Measurements from ENCODE around the gene CANX. TPM values are rescaled to one million over a fixed set of nuclear protein-coding genes. Genes with fewer than 3 reads are reported as not detected.
A peak's percentile ranks its signal among the peaks of the same experiment; 100 is the strongest.

Gene CANX
- total and polyA plus RNA-seq, 4 experiments from 2014 or later, result 259 to 417 (median 386) TPM

DNA sequence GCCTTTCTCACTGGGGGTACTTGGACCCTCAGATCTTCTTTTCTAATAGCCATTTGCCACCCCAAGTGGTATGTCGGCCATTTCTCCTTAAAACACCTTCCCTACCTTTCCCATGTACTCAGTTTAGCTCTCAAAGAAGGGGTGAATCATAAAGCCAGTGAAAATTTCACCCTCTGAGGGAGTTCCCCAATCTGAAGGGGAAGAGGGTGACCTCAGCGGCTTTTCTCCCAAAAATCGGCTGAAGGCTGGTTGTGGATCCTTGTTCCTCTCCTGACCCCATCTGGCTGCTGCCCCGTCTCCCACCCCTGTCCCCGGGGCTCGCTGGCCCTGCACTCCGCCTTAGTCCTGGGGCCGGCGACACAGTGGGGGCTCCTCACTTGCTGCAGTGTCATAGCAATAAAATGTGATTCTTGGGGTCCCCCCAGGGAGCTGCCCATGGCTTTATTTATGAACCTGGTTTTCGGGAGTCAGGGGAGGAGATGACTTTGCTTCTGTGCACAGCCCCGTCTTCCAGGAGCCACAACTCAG lies 77.7 kb downstream of the CANX start:
- Mint-ChIP-seq H3K4me3 (no peak overlapping the region), H3K4me1 (peaks cover 0 to 1% (median 0%) of the 10 kb centered on the region in 4 donors), H3K27me3 (no peaks in the 10 kb centered on the region), H3K9me3 (peaks cover 0 to 1% (median 0%) of the 10 kb centered on the region in 8 donors), H3K27ac (no peak overlapping the region), H3K36me3 (peaks cover 44 to 75% of the 10 kb centered on the region in 2 donors)
- Histone ChIP-seq H3K36me3 (ENCODE audit: insufficient read depth, low read length) (peaks cover 64% of the 10 kb centered on the region), H3K4me3 (ENCODE audit: low read length in 2 of 2) (no peak overlapping the region), H3K27ac (ENCODE audit: low read depth, low read length) (no peak overlapping the region), H3K9me3 (ENCODE audit: control insufficient read depth in 1 of 2, low read length in 2 of 2) (no peaks in the 10 kb centered on the region), H3K4me1 (ENCODE audit: insufficient read depth, low read length) (no peaks in the 10 kb centered on the region), H3K27me3 (ENCODE audit: insufficient read depth, low read length) (no peaks in the 10 kb centered on the region)
- intact Hi-C loops (cut with micrococcal nuclease), result no loop called here
- CTCF ChIA-PET (ENCODE audit: partially characterized antibody), result interaction anchor here (0.6 to 3.4 kb wide), 3 partner anchors 9 to 38 kb away, joined by 3 to 15 read pairs (median 7); no protein-coding TSS in a partner anchor
- no peak for DNase-seq
- POLR2A ChIA-PET (ENCODE audit: partially characterized antibody), result no interaction called here

DNA sequence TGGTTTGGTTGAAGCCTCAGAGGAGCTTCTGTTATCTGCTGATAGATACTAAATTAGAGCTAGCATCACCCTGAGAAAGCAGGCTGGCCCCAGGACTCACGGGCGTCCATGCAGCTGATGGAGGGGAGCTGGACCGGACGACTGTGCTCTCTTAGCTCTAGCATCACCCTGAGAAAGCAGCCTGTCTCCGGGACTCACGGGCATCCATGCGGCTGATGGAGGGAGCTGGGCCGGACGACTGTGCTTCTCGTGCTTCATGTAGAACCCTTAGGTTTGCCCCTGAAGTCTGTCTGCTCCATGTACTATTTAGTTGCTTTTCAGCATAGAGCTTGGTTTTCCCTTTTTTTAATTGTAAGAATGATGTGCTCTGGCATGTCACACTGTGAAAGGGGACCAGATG lies 78.7 kb downstream of the CANX start:
- H3K36me3 ChIP-seq (ENCODE audit: insufficient read depth, low read length), result peaks cover 54% of the 10 kb centered on the region
- Mint-ChIP-seq H3K4me3 (no peak overlapping the region), H3K27ac (peak overlapping the region in 1 of 7 donors; percentile 48), H3K27me3 (no peaks in the 10 kb centered on the region), H3K9me3 (peaks cover 0 to 1% (median 0%) of the 10 kb centered on the region in 8 donors), H3K4me1 (peaks cover 0 to 1% (median 0%) of the 10 kb centered on the region in 4 donors), H3K36me3 (peaks cover 39 to 65% of the 10 kb centered on the region in 2 donors)
- DNase-seq, result no peak
- intact Hi-C loops (cut with micrococcal nuclease), result no loop called here
- H3K4me1 ChIP-seq (ENCODE audit: insufficient read depth, low read length), result no peaks in the 10 kb centered on the region
- H3K27me3 ChIP-seq (ENCODE audit: insufficient read depth, low read length), result no peaks in the 10 kb centered on the region
- H3K4me3 ChIP-seq (ENCODE audit: low read length in 2 of 2), result no peak overlapping the region
- POLR2A ChIA-PET (ENCODE audit: partially characterized antibody), result interaction anchor here (0.5 kb wide), 1 partner anchor 8 kb away, joined by 3 read pairs; no protein-coding TSS in a partner anchor
- CTCF ChIA-PET (ENCODE audit: partially characterized antibody), result interaction anchor here (0.6 to 3.4 kb wide), 4 partner anchors 10 to 39 kb away, joined by 3 to 15 read pairs (median 6); partner anchors contain the start of gene LTC4S
- no peaks in the 10 kb centered on the region for H3K9me3 ChIP-seq (ENCODE audit: control insufficient read depth in 1 of 2, low read length in 2 of 2)
- no peak overlapping the region for H3K27ac ChIP-seq (ENCODE audit: low read depth, low read length)

DNA sequence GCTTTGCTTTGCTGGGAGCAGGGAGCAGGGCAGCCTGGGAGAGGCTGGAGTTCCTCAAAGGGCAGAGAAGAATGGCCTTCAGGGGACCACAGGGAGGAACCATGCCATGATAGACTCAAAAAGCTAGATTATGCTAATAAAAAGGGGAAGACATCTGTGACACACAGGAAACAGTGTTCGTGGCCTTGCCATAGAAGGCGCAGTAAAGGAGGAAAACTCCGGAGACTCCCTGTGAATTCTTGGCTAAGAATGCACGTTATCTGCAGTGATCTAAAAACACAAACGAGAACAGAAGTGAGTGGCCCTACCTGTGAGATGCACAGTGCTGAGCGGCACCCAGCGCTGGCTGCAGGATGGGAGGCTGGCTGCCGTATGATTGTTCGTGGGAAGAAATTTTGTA lies 79.1 kb downstream of the CANX start:
- Mint-ChIP-seq H3K27me3 (no peaks in the 10 kb centered on the region), H3K36me3 (peaks cover 34 to 60% of the 10 kb centered on the region in 2 donors), H3K4me3 (no peak overlapping the region), H3K27ac (peak overlapping the region in 1 of 7 donors; percentile 48), H3K4me1 (peaks cover 0 to 1% (median 0%) of the 10 kb centered on the region in 4 donors), H3K9me3 (peaks cover 0 to 1% (median 0%) of the 10 kb centered on the region in 8 donors)
- intact Hi-C loops (cut with micrococcal nuclease), result no loop called here
- no peak overlapping the region for H3K27ac ChIP-seq (ENCODE audit: low read depth, low read length)
- H3K9me3 ChIP-seq (ENCODE audit: control insufficient read depth in 1 of 2, low read length in 2 of 2), result no peaks in the 10 kb centered on the region
- POLR2A ChIA-PET (ENCODE audit: partially characterized antibody), result no interaction called here
- CTCF ChIA-PET (ENCODE audit: partially characterized antibody), result interaction anchor here (1.8 to 3.4 kb wide), 2 partner anchors 10 to 15 kb away, joined by 7 to 15 read pairs; no protein-coding TSS in a partner anchor
- H3K4me1 ChIP-seq (ENCODE audit: insufficient read depth, low read length), result no peaks in the 10 kb centered on the region
- peaks cover 52% of the 10 kb centered on the region for H3K36me3 ChIP-seq (ENCODE audit: insufficient read depth, low read length)
- no peaks in the 10 kb centered on the region for H3K27me3 ChIP-seq (ENCODE audit: insufficient read depth, low read length)
- H3K4me3 ChIP-seq (ENCODE audit: low read length in 2 of 2), result no peak overlapping the region
- no peak for DNase-seq

DNA sequence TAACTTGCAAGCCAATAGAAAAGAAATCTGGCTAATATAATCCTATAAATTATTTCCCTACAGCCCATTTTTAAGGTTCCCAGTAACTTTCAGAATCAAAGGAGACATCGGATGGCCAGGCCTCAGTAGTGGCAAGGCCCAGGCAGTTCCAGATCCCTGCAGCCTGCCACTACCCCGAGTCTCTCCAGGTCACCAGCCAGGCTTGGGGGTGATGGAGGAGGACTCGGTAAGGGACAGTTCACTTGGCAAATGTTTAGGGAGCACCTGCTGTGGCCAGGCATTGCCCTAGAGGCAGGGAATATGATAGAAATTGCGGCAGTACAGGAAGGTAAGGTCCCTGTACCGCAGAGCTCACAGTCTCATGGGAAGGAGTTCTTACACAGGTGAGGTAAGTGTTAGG lies 79.8 kb downstream of the CANX start:
- DNase-seq, result no peak
- H3K9me3 ChIP-seq (ENCODE audit: control insufficient read depth in 1 of 2, low read length in 2 of 2), result no peaks in the 10 kb centered on the region
- H3K4me1 Mint-ChIP-seq, result peaks cover 0 to 1% (median 0%) of the 10 kb centered on the region in 4 donors
- H3K9me3 Mint-ChIP-seq, result peaks cover 0 to 1% (median 0%) of the 10 kb centered on the region in 8 donors
- peaks cover 46% of the 10 kb centered on the region for H3K36me3 ChIP-seq (ENCODE audit: insufficient read depth, low read length)
- H3K27me3 ChIP-seq (ENCODE audit: insufficient read depth, low read length), result no peaks in the 10 kb centered on the region
- H3K36me3 Mint-ChIP-seq, result peaks cover 27 to 53% of the 10 kb centered on the region in 2 donors
- H3K4me3 ChIP-seq (ENCODE audit: low read length in 2 of 2), result no peak overlapping the region
- intact Hi-C loops (cut with micrococcal nuclease), result no loop called here
- POLR2A ChIA-PET (ENCODE audit: partially characterized antibody), result no interaction called here
- H3K27ac Mint-ChIP-seq, result peak overlapping the region in 2 of 7 donors; percentile 36 to 37
- H3K4me1 ChIP-seq (ENCODE audit: insufficient read depth, low read length), result no peaks in the 10 kb centered on the region
- CTCF ChIA-PET (ENCODE audit: partially characterized antibody), result interaction anchor here (3.4 kb wide), 1 partner anchor 15 kb away, joined by 15 read pairs; no protein-coding TSS in a partner anchor
- no peak overlapping the region for H3K4me3 Mint-ChIP-seq
- H3K27ac ChIP-seq (ENCODE audit: low read depth, low read length), result no peak overlapping the region
- no peaks in the 10 kb centered on the region for H3K27me3 Mint-ChIP-seq

DNA sequence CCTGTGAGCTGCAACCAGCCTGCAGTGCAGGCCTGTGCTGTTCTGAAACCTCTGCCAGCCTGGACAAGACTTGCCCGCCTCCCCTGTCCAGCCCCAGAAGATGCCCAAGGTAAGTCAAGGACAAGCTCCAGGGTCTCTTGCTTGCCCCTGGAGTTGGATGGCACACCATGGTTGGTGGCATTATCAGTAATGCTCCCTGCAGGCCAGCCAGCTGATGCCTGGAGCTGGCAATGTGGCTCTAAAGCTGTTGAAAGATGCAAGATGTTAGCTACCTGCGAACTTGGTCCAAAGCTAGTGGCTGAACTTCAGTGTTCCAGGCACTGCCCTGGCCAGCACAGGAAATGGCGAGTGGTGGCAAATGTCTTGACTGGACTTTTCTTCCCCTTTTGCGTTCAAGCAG lies 81.1 kb downstream of the CANX start:
- intact Hi-C loops (cut with micrococcal nuclease), result no loop called here
- no peak for DNase-seq

DNA sequence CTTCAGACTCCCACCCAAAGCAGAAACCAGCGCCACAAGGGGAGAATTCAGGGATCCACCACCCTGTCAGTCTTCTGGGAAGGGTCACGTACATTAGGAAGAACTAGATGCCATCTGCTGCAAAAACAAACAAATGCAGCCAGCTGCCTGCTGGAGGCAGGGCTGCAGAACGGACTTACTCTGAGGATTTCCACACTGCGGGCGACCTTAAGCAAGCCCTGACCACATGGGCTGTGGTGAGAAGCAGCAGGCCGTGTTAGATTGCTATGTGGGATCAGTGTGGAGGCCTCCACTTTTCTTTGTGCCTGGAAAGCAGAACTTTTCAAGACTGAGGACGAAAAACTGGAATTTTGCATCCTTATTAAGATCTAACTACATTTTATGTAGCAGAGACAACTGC lies 81.6 kb downstream of the CANX start:
- Mint-ChIP-seq H3K4me1 (peaks cover 0 to 1% (median 0%) of the 10 kb centered on the region in 4 donors), H3K27ac (no peak overlapping the region), H3K4me3 (no peak overlapping the region), H3K9me3 (no peaks in the 10 kb centered on the region), H3K36me3 (peaks cover 21 to 43% of the 10 kb centered on the region in 2 donors), H3K27me3 (no peaks in the 10 kb centered on the region)
- Histone ChIP-seq H3K27me3 (ENCODE audit: insufficient read depth, low read length) (no peaks in the 10 kb centered on the region), H3K27ac (ENCODE audit: low read depth, low read length) (no peak overlapping the region), H3K36me3 (ENCODE audit: insufficient read depth, low read length) (peaks cover 29% of the 10 kb centered on the region), H3K4me1 (ENCODE audit: insufficient read depth, low read length) (no peaks in the 10 kb centered on the region), H3K9me3 (ENCODE audit: control insufficient read depth in 1 of 2, low read length in 2 of 2) (no peaks in the 10 kb centered on the region), H3K4me3 (ENCODE audit: low read length in 2 of 2) (no peak overlapping the region)
- intact Hi-C loops (cut with micrococcal nuclease), result no loop called here
- no peak for DNase-seq
- CTCF ChIA-PET (ENCODE audit: partially characterized antibody), result interaction anchor here (1.1 to 9.5 kb wide), 2 partner anchors 17 kb away, joined by 3 to 38 read pairs; no protein-coding TSS in a partner anchor
- POLR2A ChIA-PET (ENCODE audit: partially characterized antibody), result interaction anchor here (1.1 kb wide), 1 partner anchor 14 kb away, joined by 3 read pairs; no protein-coding TSS in a partner anchor

More for the DNA sequence above, 81.1 kb downstream of the CANX start:
- Mint-ChIP-seq H3K36me3 (peaks cover 21 to 44% of the 10 kb centered on the region in 2 donors), H3K9me3 (no peaks in the 10 kb centered on the region), H3K27me3 (no peaks in the 10 kb centered on the region), H3K4me3 (no peak overlapping the region), H3K4me1 (peaks cover 0 to 1% (median 0%) of the 10 kb centered on the region in 4 donors), H3K27ac (peak overlapping the region in 2 of 7 donors; percentile 57 to 60)
- Histone ChIP-seq H3K4me1 (ENCODE audit: insufficient read depth, low read length) (no peaks in the 10 kb centered on the region), H3K27ac (ENCODE audit: low read depth, low read length) (no peak overlapping the region), H3K27me3 (ENCODE audit: insufficient read depth, low read length) (no peaks in the 10 kb centered on the region), H3K36me3 (ENCODE audit: insufficient read depth, low read length) (peaks cover 33% of the 10 kb centered on the region), H3K9me3 (ENCODE audit: control insufficient read depth in 1 of 2, low read length in 2 of 2) (no peaks in the 10 kb centered on the region), H3K4me3 (ENCODE audit: low read length in 2 of 2) (no peak overlapping the region)
- POLR2A ChIA-PET (ENCODE audit: partially characterized antibody), result no interaction called here
- CTCF ChIA-PET (ENCODE audit: partially characterized antibody), result interaction anchor here (1.1 to 9.5 kb wide), 2 partner anchors 17 kb away, joined by 3 to 38 read pairs; no protein-coding TSS in a partner anchor

Measured in CD4-positive, alpha-beta memory T cell (primary cell).